H1 (cell line): ENCODE data around the gene PIK3R1. TPM values are rescaled to one million over a fixed set of nuclear protein-coding genes. Genes with fewer than 3 reads are reported as not detected.

Source experiments
- CREB1 ChIP-seq: IDR thresholded peaks from 2 replicates; pipeline ENCODE4 v1.6.1; 2012; ENCODE audit warnings: inconsistent platforms
- JUND ChIP-seq: IDR thresholded peaks from 2 replicates; pipeline ENCODE4 v1.6.1; 2011; ENCODE audit warnings: mild to moderate bottlenecking, improper control_type of control experiment, low read length
- SRF ChIP-seq: IDR thresholded peaks from 2 replicates; pipeline ENCODE4 v1.6.1; 2011; ENCODE audit warnings: mild to moderate bottlenecking, low read depth, low read length, moderate library complexity
- TAF7 ChIP-seq: optimal IDR thresholded peaks from 2 replicates; pipeline ENCODE3; 2011; ENCODE audit warnings: low read depth, mild to moderate bottlenecking, inconsistent platforms, low read length, moderate library complexity, borderline replicate concordance
- polyA plus RNA-seq, 7 experiments: library from polyadenylated mRNA; depleted of rRNA in 3 of 7; stranded (reverse) in 5 of 7; unstranded in 2 of 7; fragments of >200 nt in 5 of 7; fragments of 200-250 nt in 2 of 7; gene quantifications; 1 replicate in 5 of 7; 2 replicates in 1 of 7; 4 replicates in 1 of 7; pipeline versions ENCODE4 v1.2.1 to v1.2.3, GENCODE V29; 2011 to 2013; ENCODE audit warnings: missing spikeins in 2 of 7, mixed read lengths in 2 of 7
- total RNA-seq: library from RNA; stranded (reverse); fragmentation: NEBNext Ultra II Directional; extraction: Animal tissue kit (Norgen Biotek cat#: 25700); gene quantifications from 2 replicates; pipeline ENCODE4 v1.2.1, GENCODE V29; 2021

PIK3R1 gene
- total and polyA plus RNA-seq, 2 of the 8 experiments (the other 6 are each of a cell fraction or from before 2014, with no cell fraction given), result 2.3 to 13.7 TPM

DNA sequence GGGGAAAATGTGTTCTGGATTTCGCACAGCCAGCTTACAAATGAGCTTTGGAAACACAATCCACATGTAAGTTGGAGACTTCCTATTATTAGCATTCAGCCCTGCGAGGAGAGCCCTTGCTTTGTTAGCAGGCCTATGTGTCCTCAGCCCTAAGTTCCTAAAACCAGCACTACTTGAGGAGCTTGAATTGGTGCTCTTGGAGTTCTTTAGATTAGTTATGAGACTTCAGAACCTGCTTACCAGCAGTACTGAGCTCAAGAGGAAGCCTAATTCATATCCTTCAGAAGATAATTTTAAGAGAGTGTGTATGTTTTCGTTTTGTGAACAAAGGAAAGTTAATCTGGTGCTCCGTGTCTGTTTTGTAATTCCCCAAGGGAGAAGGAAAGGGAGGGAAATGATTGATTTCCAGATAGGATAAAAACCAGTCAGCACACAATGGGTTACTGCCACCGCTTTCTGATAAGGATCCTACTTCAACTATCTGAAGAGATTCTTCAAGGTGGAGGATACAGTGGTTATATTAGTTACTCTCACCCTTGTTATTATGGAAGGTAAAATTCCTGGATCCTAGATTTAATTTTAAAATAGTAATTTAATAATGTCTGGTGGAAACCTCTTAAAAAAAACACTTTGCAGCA is 35.2 kb downstream of the PIK3R1 start (continued):
- no peak for TF ChIP-seq SRF
- no peak for TF ChIP-seq TAF7
- no peak for TF ChIP-seq JUND
- TF ChIP-seq CREB1, result no peak
